Measurements from ENCODE around the gene LY6G5B. TPM values are rescaled to one million over a fixed set of nuclear protein-coding genes. Genes with fewer than 3 reads are reported as not detected.

Gene LY6G5B, protein sequence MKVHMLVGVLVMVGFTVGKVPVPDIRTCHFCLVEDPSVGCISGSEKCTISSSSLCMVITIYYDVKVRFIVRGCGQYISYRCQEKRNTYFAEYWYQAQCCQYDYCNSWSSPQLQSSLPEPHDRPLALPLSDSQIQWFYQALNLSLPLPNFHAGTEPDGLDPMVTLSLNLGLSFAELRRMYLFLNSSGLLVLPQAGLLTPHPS
- 12.7 and 20.6 TPM in 2 replicates for polyA plus RNA-seq (2012; rRNA removed)
- 1.0 and 1.7 TPM in 2 replicates for polyA plus RNA-seq (2012; cell fraction: cytosol; rRNA removed)
- polyA plus RNA-seq (2012; cell fraction: nucleus; rRNA removed): 138 and 168 TPM in 2 replicates

DNA sequence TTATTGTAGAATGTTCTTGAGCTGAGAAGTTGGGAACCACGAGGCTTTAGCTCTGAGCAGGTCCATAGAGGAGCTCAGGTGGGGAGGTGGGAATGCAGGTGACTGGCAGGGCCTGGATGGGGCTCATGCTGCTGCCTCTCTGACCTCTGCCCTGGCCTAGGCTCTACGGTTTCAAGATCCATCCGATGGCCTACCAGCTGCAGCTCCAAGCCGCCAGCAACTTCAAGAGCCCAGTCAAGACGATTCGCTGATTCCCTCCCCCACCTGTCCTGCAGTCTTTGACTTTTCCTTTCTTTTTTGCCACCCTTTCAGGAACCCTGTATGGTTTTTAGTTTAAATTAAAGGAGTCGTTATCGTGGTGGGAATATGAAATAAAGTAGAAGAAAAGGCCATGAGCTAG is at the start of gene LY6G5B:
TSS of gene LY6G5B (plus strand) at position 301 of the 400 bp plus-strand sequence. CDS start 975 bp downstream, outside the sequence.
- Histone ChIP-seq H3K9ac (no peak within 1 kb of the TSS), H4K20me1 (ENCODE audit: insufficient read depth) (no peaks in the 10 kb centered on the region), H3K9me3 (no peaks in the 10 kb centered on the region), H3K4me2 (no peak within 1 kb of the TSS), H3K4me3 (ENCODE audit: low read depth in 2 of 2, low read length in 1 of 2) (no peak within 1 kb of the TSS), H3K9me2 (no peaks in the 10 kb centered on the region), H3K27ac (ENCODE audit: low read depth in 2 of 2, low read length in 1 of 2) (no peak within 1 kb of the TSS), H3F3A (replicated peaks; ENCODE audit: insufficient read depth) (peaks cover 12% of the 10 kb centered on the region), H3K79me2 (ENCODE audit: insufficient read depth) (peaks cover 43% of the 10 kb centered on the region), H3K27me3 (ENCODE audit: insufficient read depth) (no peaks in the 10 kb centered on the region), H3K4me1 (ENCODE audit: control insufficient read depth in 1 of 2, insufficient read depth in 2 of 2, low read depth in 1 of 2, low read length in 1 of 2) (peaks cover 5 to 8% of the 10 kb centered on the region in 2 experiments; a peak in 2 of 4 replicates), H2AFZ (ENCODE audit: low read depth) (no peak within 1 kb of the TSS), H3K36me3 (replicated peaks in 1 of 2; ENCODE audit: control insufficient read depth in 1 of 2, insufficient read depth in 2 of 2, low read length in 1 of 2) (peaks cover 28 to 53% of the 10 kb centered on the region in 2 experiments)
- no peak for DNase-seq
- TF ChIP-seq, protein P1, sequence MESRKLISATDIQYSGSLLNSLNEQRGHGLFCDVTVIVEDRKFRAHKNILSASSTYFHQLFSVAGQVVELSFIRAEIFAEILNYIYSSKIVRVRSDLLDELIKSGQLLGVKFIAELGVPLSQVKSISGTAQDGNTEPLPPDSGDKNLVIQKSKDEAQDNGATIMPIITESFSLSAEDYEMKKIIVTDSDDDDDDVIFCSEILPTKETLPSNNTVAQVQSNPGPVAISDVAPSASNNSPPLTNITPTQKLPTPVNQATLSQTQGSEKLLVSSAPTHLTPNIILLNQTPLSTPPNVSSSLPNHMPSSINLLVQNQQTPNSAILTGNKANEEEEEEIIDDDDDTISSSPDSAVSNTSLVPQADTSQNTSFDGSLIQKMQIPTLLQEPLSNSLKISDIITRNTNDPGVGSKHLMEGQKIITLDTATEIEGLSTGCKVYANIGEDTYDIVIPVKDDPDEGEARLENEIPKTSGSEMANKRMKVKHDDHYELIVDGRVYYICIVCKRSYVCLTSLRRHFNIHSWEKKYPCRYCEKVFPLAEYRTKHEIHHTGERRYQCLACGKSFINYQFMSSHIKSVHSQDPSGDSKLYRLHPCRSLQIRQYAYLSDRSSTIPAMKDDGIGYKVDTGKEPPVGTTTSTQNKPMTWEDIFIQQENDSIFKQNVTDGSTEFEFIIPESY (IDR thresholded peaks at IDR 0.05; ENCODE audit: borderline replicate concordance, low read depth): no peak
- TF ChIP-seq ELF1 (IDR thresholded peaks at IDR 0.05): no peak
- no peak for TF ChIP-seq NFIC (IDR thresholded peaks at IDR 0.05; ENCODE audit: borderline replicate concordance)
- TF ChIP-seq RCOR1 (IDR thresholded peaks at IDR 0.05; ENCODE audit: low read length): no peak
- TF ChIP-seq GABPA (IDR thresholded peaks at IDR 0.05; ENCODE audit: low read depth): no peak
- no peak for TF ChIP-seq TAF1 (IDR thresholded peaks at IDR 0.05; ENCODE audit: borderline replicate concordance, low read depth, low read length)
- no peak for TF ChIP-seq GATA2 (CRISPR knock-in tag; IDR thresholded peaks at IDR 0.05)
- TF ChIP-seq EP300 (IDR thresholded peaks at IDR 0.05; ENCODE audit: borderline replicate concordance in 1 of 2, low read depth in 1 of 2, low read length in 1 of 2): no peak
- TF ChIP-seq NRF1 (IDR thresholded peaks at IDR 0.05; ENCODE audit: low read depth, low read length): no peak
- no peak for TF ChIP-seq MXI1 (IDR thresholded peaks at IDR 0.05; ENCODE audit: low read depth, low read length)
- TF ChIP-seq MEF2A (IDR thresholded peaks at IDR 0.05; ENCODE audit: borderline replicate concordance, low read depth): no peak
- TF ChIP-seq, protein P2, sequence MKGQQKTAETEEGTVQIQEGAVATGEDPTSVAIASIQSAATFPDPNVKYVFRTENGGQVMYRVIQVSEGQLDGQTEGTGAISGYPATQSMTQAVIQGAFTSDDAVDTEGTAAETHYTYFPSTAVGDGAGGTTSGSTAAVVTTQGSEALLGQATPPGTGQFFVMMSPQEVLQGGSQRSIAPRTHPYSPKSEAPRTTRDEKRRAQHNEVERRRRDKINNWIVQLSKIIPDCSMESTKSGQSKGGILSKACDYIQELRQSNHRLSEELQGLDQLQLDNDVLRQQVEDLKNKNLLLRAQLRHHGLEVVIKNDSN (IDR thresholded peaks at IDR 0.05; ENCODE audit: borderline replicate concordance, low read depth): no peak
- no peak for TF ChIP-seq POLR2AphosphoS5 (IDR thresholded peaks at IDR 0.05; ENCODE audit: low read depth, low read length)
- 91% methylated on average over 8 of the region's 8 CpGs for WGBS (ENCODE audit: low lambda C conversion rate)
- ChIA-PET POLR2A (no interaction called here), CTCF (interaction anchor here (0.8 to 2.2 kb wide), 3 partner anchors 10 to 127 kb away, joined by 3 to 6 read pairs (median 3); partner anchors contain the start of gene LY6G5C)

All from SK-N-SH (cell line).